Calu3 (cell line): ENCODE measurements around the gene ADD2. TPM values are rescaled to one million over a fixed set of nuclear protein-coding genes. Genes with fewer than 3 reads are reported as not detected.

Source experiments
- BruUV-seq: library from RNA; stranded (reverse); fragments of 400-500 nt; replicated peaks from 2 replicates; lab custom pipeline; 2021; lab: Mats Ljungman, UMichigan
- CTCF ChIA-PET: fragments of 300-600 bp; sonication (Branson Sonifier 250); formaldehyde crosslinking; loops from one replicate; lab custom pipeline; 2022; ENCODE audit warnings: antibody characterized with exemption; lab: Charles Lee
- DNase-seq: peaks from one replicate; pipeline ENCODE4 v3.0.0; 2022
- H3K27ac Mint-ChIP-seq: one replicate; pipeline ENCODE4 v1.8.0; 2022; ENCODE audit warnings: mixed read lengths; ENCODE audit not compliant: unreplicated experiment
- H3K27me3 Mint-ChIP-seq: one replicate; pipeline ENCODE4 v1.8.0; 2022; ENCODE audit warnings: mixed read lengths; ENCODE audit not compliant: unreplicated experiment
- H3K36me3 Mint-ChIP-seq: one replicate; pipeline ENCODE4 v1.8.0; 2022; ENCODE audit warnings: mild to moderate bottlenecking, moderate library complexity, mixed read lengths; ENCODE audit not compliant: insufficient read depth, unreplicated experiment
- H3K4me1 Mint-ChIP-seq: one replicate; pipeline ENCODE4 v1.8.0; 2022; ENCODE audit warnings: mild to moderate bottlenecking, low read depth, mixed read lengths; ENCODE audit not compliant: unreplicated experiment
- H3K4me3 Mint-ChIP-seq: one replicate; pipeline ENCODE4 v1.8.0; 2022; ENCODE audit warnings: mild to moderate bottlenecking, low read depth, moderate library complexity, mixed read lengths; ENCODE audit not compliant: unreplicated experiment
- H3K9me3 Mint-ChIP-seq: one replicate; pipeline ENCODE4 v1.8.0; 2022; ENCODE audit warnings: low read depth, mixed read lengths; ENCODE audit not compliant: unreplicated experiment
- CTCF ChIP-seq: fragments of 200-600 bp; IDR thresholded peaks from one replicate; pipeline ENCODE4 v1.8.0; 2022; ENCODE audit warnings: antibody characterized with exemption; ENCODE audit not compliant: unreplicated experiment
- intact Hi-C: fragments of 100-400 bp; cut with micrococcal nuclease; formaldehyde crosslinking; loops from one replicate; pipeline ENCODE4 v1.10.0; 2022; ENCODE audit not compliant: unreplicated experiment
- total RNA-seq: library from RNA; stranded (reverse); gene quantifications from 2 replicates; pipeline ENCODE4 v1.2.3, GENCODE V29; 2022

ADD2 gene
- total RNA-seq, 1 experiment from 2014 or later: 0.14 TPM

DNA sequence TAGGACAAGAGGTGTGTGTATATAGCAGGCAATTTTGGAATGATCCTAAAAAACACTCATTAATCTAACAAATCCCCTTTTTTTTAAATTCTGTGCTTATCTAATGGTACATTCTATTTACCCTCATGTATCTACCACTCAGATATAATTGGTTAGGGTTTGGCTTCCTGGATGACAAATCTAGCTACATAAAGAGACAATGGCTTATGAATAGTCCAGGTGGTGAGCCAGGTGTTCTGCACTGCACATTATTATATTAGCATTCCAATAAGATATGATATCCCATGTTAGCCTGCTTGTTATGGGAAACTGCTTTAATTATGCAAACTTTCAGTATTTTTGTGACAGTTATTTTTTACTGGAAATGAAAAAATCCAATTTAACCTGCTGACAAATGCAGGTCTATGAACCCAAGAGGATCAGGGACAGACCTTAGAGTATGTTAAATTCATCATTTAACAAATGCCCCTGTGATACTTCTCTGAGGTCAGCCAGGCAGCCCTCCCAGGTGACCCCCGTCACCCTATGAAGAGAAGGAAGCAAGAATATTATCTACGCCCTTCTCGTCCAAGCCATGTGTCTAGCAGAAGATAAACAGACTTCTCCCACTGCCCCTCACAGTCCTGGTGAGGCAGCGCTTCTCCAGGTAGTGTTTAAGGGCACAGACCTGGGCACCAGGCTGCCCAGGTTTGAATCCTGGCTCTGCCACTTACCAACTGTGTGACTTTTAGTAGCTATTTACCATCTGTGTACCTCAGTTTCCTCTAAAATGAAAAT is 83.0 kb downstream of the ADD2 start:
- CTCF ChIA-PET: no interaction called here
- no peak for DNase-seq
- no peak overlapping the region for H3K27ac Mint-ChIP-seq
- no peak overlapping the region for H3K4me3 Mint-ChIP-seq
- no peaks in the 10 kb centered on the region for H3K9me3 Mint-ChIP-seq
- intact Hi-C loops: no loop called here
- no peaks in the 10 kb centered on the region for H3K36me3 Mint-ChIP-seq
- no peak for TF ChIP-seq CTCF
- peaks cover 9% of the 10 kb centered on the region for H3K4me1 Mint-ChIP-seq
- peaks cover 91% of the 10 kb centered on the region for H3K27me3 Mint-ChIP-seq
- BruUV-seq: no TSS peak

DNA sequence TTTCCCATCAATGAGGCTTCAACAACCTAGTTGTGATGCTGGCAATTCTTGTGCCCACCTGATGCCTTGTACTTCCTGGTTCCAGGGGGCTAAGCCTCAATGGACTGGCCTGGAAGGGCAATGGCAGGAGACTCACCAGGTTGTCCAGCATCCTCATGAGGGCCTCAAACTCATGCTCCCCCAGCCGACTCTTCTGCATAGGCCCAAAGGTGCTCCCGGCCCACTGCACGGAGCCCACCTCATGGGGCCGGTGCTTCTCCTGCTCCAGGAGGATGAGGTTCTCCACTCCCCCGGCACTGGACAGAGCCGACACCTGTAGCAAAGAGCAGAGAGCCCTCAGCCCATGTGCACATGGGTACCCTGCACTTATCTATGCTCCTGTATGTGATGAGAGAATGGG is 84.5 kb downstream of the ADD2 start:
- Mint-ChIP-seq H3K4me1 (peaks cover 9% of the 10 kb centered on the region), H3K27me3 (peaks cover 94% of the 10 kb centered on the region), H3K4me3 (no peak overlapping the region), H3K27ac (no peak overlapping the region), H3K9me3 (no peaks in the 10 kb centered on the region), H3K36me3 (no peaks in the 10 kb centered on the region)
- no peak for DNase-seq
- CTCF ChIA-PET: no interaction called here
- no peak for TF ChIP-seq CTCF
- intact Hi-C loops: no loop called here
- BruUV-seq: no TSS peak

GRCh38 chr2:70680735-70681134 is 87.3 kb downstream of the ADD2 start:
- no peak for TF ChIP-seq CTCF
- intact Hi-C loops: no loop called here
- Mint-ChIP-seq H3K27me3 (peaks cover 97% of the 10 kb centered on the region), H3K9me3 (no peaks in the 10 kb centered on the region), H3K4me1 (no peaks in the 10 kb centered on the region), H3K27ac (no peak overlapping the region), H3K36me3 (no peaks in the 10 kb centered on the region), H3K4me3 (no peak overlapping the region)
- no TSS peak for BruUV-seq
- no peak for DNase-seq
- CTCF ChIA-PET: no interaction called here

- TF ChIP-seq CTCF: no peak
- CTCF ChIA-PET: no interaction called here
Measured at GRCh38 chr2:70679259-70679658, 88.7 kb downstream of the ADD2 start.

More at GRCh38 chr2:70679259-70679658, 88.7 kb downstream of the ADD2 start:
- no peak for DNase-seq
- Mint-ChIP-seq H3K4me1 (no peaks in the 10 kb centered on the region), H3K27ac (no peak overlapping the region), H3K27me3 (peaks cover 97% of the 10 kb centered on the region), H3K36me3 (no peaks in the 10 kb centered on the region), H3K9me3 (no peaks in the 10 kb centered on the region), H3K4me3 (no peak overlapping the region)
- no TSS peak for BruUV-seq
- intact Hi-C loops: no loop called here
